GM15510 (cell line): ENCODE data around the gene SOX15.

Experiments
- POLR2A ChIP-seq: IDR thresholded peaks from 3 replicates; pipeline ENCODE4 v1.6.1; 2011; ENCODE audit warnings: borderline replicate concordance; ENCODE audit not compliant: insufficient read length; ENCODE audit errors: extremely low read depth

Gene SOX15

DNA sequence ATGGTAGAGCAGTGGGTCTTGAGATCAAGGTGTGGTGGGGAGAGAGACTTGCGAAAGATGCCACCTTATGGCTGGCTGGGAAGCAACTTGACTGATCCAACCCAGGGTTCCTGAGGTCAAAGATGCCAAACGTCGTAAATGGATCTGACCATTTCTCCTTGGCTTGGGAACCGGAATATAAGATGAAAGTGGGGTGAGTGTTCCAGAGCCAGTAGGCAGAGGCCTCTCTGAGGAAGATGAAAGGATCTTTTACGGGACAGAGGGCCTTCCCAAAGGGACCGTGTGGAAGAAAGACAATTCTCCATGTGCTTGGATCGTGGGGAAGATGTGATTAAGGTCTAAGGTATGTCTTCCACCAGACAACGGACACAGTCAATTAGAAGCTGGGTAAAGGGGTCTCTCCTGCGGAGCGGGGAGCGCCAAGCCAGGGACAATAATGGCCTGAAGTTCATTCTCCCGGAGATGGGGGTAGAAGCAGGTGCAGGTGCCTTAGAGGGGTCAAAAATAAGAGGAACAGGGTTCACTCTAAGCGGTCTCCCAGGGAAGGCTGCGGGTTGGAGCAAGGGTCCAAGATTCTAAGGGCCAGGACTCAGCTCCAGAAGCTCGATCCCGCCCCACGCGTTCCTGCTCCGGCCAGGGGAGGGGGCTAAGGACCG lies 24.0 kb upstream of the SOX15 start:
- TF ChIP-seq POLR2A = no peak

- no peak for TF ChIP-seq POLR2A
Observed at GRCh38 chr17:7612294-7612640, 22.4 kb upstream of the SOX15 start.

DNA sequence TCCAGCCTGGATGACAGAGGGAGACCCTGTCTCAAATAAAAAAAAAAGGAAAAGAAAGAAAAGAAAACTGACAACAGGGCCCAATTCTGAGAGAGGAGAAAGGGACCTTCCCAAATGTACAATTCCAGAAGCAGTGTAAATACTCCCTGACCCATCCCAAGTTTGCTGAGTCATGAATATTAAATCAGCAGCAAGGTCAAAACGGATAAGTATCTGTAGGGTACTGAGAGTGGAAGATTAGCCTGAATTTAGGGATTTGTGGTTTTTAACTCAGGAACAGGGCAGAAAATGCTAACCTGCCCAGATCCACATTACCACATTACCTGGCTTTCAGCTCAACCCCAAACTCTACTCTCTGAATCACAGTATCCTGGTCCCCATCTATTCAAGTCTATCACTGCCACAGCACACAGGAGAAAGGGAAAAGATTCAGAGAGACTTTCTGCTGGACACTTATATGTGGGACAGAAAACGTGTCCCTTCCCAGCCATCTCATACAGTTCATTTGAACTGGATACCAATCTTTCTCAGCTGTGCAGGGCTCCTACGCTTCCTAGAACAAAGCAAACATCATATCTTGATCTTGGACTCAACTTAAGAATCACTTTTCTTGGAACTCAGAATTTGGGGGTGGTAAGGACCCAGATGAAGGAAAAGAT lies 21.9 kb upstream of the SOX15 start:
- TF ChIP-seq POLR2A = no peak

DNA sequence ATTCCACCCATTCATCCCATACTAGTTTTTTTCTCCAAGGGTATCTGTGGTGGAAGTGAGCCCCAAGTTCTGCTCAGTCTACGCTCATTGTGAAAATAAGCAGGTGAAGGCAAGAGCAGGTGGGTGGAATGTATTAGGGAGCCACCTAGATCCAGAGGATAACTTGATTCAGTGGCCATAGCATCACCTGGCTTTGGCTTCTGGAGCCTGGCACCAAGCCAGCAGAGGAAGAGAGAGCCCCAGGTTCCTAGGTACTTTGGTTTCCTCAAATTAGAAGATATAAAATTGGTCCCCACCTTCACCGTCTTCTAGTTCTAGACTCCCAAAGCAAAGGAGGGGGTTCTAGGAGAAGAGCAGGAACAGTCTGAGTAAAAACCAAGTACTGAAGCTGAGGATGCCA lies 20.7 kb upstream of the SOX15 start:
- TF ChIP-seq POLR2A = no peak

- no peak for TF ChIP-seq POLR2A
Observed at GRCh38 chr17:7606280-7606679, 16.4 kb upstream of the SOX15 start.

GRCh38 chr17:7593296-7593695 lies 3.4 kb upstream of the SOX15 start:
- TF ChIP-seq POLR2A = no peak

DNA sequence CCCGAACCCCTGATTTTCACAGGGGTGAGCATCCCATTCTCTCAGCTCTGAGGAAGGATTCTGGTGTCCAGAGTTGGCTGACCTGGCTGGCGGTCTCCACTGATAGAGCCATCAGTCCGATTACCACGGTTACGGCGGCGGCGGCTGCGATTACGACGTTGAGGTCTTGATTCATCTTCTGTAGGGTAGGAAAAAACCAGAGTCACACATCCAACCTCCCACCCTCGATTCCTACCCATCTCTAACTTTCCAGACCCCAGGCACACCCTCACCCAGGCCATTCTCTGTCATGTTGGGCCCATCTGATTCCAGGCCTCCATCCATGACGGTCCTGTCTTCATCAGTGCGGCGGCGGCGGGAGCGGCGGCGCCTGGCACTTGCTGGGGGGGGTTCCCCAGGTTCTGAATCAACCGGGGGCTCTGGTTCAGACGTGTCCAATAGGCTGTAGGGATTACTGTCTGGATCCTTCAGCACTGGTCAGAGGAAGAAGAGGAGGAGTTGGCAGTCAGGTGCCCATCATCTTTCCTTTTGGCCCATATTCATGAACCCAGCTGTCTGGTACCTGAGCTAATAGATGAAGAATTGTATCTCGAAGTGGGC lies 2.6 kb upstream of the SOX15 start:
- TF ChIP-seq POLR2A = no peak

DNA sequence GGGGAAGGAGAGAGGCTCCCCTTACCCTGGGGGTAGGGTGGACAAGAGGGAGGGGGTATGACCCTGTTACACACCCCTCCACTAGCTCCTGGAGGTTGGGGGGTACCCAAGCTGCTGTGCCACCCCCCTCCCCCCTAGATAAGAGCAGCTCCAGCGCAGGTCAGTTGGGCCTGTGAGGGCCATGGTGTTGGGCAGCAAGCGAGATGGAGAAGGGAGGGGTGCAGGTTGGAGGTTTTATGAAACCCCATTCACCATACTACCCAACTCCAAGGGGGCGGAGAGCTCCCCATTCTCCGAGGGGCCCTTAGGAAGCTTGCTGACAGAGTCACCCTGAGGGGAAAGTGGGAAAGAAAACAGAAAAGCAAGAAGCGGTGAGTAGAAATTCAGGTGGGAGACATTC lies 1.7 kb upstream of the SOX15 start:
- no peak for TF ChIP-seq POLR2A

- no peak for TF ChIP-seq POLR2A
Observed at GRCh38 chr17:7590743-7591142, 849 bp upstream of the SOX15 start.

DNA sequence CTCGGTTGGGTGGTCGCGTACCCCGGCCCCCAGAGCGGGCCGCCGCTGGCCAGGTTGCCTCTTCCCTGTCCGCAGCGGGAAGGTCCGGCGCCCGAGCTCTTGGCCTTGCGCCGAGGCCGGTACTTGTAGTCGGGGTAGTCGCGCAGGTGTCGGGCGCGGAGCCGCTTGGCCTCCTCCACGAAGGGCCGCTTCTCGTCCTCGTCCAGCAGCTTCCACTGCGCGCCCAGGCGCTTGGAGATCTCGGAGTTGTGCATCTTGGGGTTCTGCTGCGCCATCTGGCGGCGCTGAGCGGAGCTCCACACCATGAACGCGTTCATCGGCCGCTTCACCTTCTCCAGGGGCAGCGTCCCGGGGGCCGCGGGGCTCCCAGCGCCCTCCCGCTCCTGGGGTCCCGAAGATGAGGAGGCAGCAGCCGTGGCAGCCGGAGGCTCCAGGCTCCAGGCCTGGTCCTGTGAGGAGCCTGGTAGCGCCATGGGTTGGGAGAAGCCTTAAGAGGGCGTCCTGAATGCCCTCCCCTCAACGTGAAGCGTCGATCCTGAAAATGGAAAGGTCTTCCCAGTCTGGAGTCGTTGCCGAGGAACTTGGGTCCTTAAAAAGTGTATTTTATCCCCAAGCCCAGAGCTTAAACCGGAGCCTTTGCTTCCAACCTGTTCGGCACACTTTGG lies 558 bp downstream of the SOX15 start:
- TF ChIP-seq POLR2A = no peak

- TF ChIP-seq POLR2A = no peak
Observed at GRCh38 chr17:7588553-7589203, 1.2 kb downstream of the SOX15 start.

DNA sequence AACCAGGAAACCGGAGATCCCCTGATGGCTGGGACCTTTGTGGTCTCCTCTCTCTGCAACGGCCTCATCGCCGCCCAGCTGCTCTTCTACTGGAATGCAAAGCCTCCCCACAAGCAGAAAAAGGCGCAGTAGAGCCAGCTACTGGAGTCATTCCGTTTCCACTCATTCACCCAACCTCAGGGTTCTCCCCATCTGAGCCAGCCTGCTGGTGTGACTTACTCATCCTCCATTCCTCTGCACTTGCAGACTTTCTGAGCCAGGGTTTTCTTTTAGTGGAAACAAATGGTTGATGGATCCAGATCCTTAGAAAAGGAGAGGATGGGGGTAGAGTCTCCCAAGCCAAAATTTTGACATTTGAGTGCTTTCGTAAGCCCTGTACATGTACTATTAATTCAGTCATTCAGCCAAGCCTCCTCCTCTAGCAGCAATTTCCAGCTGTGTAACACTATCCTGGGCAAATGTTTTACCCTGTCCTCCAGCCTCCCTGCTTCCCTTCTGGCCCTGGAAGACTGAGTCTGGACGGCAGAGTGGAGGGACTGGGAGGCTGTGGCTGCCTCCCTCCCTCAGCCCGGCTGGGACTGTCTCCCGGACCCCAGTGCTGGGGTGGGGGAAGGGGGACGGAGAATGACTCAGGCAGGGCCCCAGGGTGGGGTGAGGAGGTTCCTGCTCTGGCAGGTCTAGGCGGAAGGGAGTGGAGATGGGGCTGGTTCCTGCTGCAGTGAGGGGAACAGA lies 2.3 kb downstream of the SOX15 start:
- no peak for TF ChIP-seq POLR2A

DNA sequence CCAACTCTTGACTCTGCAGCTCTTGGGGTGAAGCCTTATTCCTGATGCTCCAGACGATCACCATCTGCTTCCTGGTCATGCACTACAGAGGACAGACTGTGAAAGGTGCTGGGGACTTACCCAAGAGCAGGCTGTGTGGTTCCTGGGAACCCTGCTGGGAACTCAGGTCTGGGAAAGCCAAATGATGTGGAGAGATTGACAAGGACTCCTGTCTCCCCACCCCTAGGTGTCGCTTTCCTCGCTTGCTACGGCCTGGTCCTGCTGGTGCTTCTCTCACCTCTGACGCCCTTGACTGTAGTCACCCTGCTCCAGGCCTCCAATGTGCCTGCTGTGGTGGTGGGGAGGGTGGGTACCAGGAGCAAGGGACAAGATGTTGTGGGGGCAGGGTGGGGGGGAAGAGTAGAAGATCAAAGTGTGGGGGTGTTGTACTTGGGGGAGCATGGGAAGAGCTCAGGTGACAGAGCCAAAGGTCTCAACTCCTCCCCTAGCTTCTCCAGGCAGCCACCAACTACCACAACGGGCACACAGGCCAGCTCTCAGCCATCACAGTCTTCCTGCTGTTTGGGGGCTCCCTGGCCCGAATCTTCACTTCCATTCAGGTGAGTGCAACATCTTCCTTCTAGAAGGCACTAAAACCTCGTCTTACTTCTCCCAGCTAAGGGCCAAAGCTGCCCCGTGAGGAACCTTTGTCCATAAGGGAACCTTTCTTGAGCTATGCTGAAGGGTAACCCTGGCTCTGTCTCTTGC lies 3.0 kb downstream of the SOX15 start:
- no peak for TF ChIP-seq POLR2A
